ENCODE measurements around the gene RDH13.
"Not testable (repeated sequence)": the region's sequence is repeated elsewhere in the genome, so short reads cannot be mapped to it uniquely, and the experiment has no call there.

The RDH13 gene

GRCh38 chr19:55067869-55068268 lies 4.9 kb upstream of the RDH13 start:
- TF ChIP-seq CTCF (conservative IDR thresholded peaks at IDR 0.05; ENCODE audit: control insufficient read depth, insufficient read depth, low read depth, low read length) = no peak
- no peak overlapping the region for H3K4me3 ChIP-seq (ENCODE audit: control insufficient read depth, low read depth, low read length)
- no peak for DNase-seq (ENCODE audit: low read depth)

GRCh38 chr19:55066107-55066709 lies 3.3 kb upstream of the RDH13 start:
- TF ChIP-seq CTCF (conservative IDR thresholded peaks at IDR 0.05; ENCODE audit: control insufficient read depth, insufficient read depth, low read depth, low read length) = no peak
- no peak overlapping the region for H3K4me3 ChIP-seq (ENCODE audit: control insufficient read depth, low read depth, low read length)
- no peak for DNase-seq (ENCODE audit: low read depth)

- DNase-seq (ENCODE audit: low read depth); H3K4me3 ChIP-seq (ENCODE audit: control insufficient read depth, low read depth, low read length): not testable (repeated sequence)
Observed at GRCh38 chr19:55065516-55065915, 2.6 kb upstream of the RDH13 start.

- no peak for TF ChIP-seq CTCF (conservative IDR thresholded peaks at IDR 0.05; ENCODE audit: control insufficient read depth, insufficient read depth, low read depth, low read length)
- no peak for DNase-seq (ENCODE audit: low read depth)
- H3K4me3 ChIP-seq (ENCODE audit: control insufficient read depth, low read depth, low read length) = peak overlapping the region; percentile 3
Observed at GRCh38 chr19:55063492-55063843, 520 bp upstream of the RDH13 start.

GRCh38 chr19:55060287-55060686 lies 2.7 kb downstream of the RDH13 start:
- H3K4me3 ChIP-seq (ENCODE audit: control insufficient read depth, low read depth, low read length); DNase-seq (ENCODE audit: low read depth): not testable (repeated sequence)

GRCh38 chr19:55058781-55059610 lies 4.0 kb downstream of the RDH13 start:
- no peak overlapping the region for H3K4me3 ChIP-seq (ENCODE audit: control insufficient read depth, low read depth, low read length)
- DNase-seq (ENCODE audit: low read depth) = no peak
- no peak for TF ChIP-seq CTCF (conservative IDR thresholded peaks at IDR 0.05; ENCODE audit: control insufficient read depth, insufficient read depth, low read depth, low read length)

- TF ChIP-seq CTCF (conservative IDR thresholded peaks at IDR 0.05; ENCODE audit: control insufficient read depth, insufficient read depth, low read depth, low read length) = no peak
- no peak for DNase-seq (ENCODE audit: low read depth)
- H3K4me3 ChIP-seq (ENCODE audit: control insufficient read depth, low read depth, low read length) = no peak overlapping the region
Observed at GRCh38 chr19:55056827-55057226, 6.1 kb downstream of the RDH13 start.

- no peak for DNase-seq (ENCODE audit: low read depth)
- TF ChIP-seq CTCF (conservative IDR thresholded peaks at IDR 0.05; ENCODE audit: control insufficient read depth, insufficient read depth, low read depth, low read length) = no peak
- H3K4me3 ChIP-seq (ENCODE audit: control insufficient read depth, low read depth, low read length) = no peak overlapping the region
Observed at GRCh38 chr19:55053735-55054134, 9.2 kb downstream of the RDH13 start.
